ENCODE data around the gene TRIM7. TPM values are rescaled to one million over a fixed set of nuclear protein-coding genes. Genes with fewer than 3 reads are reported as not detected.
"Not testable (repeated sequence)": the region's sequence is repeated elsewhere in the genome, so short reads cannot be mapped to it uniquely, and the experiment has no call there.

TRIM7 gene
- total and polyA plus RNA-seq, 2 experiments from 2014 or later = 0.11 to 0.39 TPM

DNA sequence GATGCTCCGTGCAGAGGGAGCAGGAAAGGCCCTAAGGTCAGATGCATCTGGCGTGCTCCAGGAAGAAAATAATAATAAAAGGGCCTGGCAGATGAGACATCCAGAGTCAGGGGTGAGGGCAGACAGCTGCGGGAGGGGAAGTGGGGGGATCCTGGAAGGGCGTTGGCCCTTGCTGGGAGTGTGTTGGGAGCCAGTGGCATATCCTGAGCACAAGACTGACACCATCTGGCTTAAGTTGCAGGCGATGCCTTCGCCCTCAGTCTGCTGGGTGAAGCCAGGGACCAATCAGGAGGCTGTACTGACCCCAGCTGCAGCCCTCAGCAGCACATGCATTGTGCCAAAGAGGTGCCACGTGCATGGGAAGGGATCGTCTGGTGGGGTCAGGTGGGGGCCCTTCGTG lies 53.9 kb downstream of the TRIM7 start:
- Histone ChIP-seq H3K4me1 (ENCODE audit: low read depth) (no peaks in the 10 kb centered on the region), H3K4me3 (no peak overlapping the region), H3K36me3 (no peaks in the 10 kb centered on the region), H3K9me3 (ENCODE audit: low read depth) (no peaks in the 10 kb centered on the region), H3K27me3 (no peaks in the 10 kb centered on the region), H3K27ac (no peak overlapping the region)
- no peak for DNase-seq (ENCODE audit: low read depth in 1 of 2, low spot score in 1 of 2)
- TF ChIP-seq, protein P1, sequence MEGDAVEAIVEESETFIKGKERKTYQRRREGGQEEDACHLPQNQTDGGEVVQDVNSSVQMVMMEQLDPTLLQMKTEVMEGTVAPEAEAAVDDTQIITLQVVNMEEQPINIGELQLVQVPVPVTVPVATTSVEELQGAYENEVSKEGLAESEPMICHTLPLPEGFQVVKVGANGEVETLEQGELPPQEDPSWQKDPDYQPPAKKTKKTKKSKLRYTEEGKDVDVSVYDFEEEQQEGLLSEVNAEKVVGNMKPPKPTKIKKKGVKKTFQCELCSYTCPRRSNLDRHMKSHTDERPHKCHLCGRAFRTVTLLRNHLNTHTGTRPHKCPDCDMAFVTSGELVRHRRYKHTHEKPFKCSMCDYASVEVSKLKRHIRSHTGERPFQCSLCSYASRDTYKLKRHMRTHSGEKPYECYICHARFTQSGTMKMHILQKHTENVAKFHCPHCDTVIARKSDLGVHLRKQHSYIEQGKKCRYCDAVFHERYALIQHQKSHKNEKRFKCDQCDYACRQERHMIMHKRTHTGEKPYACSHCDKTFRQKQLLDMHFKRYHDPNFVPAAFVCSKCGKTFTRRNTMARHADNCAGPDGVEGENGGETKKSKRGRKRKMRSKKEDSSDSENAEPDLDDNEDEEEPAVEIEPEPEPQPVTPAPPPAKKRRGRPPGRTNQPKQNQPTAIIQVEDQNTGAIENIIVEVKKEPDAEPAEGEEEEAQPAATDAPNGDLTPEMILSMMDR (IDR thresholded peaks at IDR 0.05; ENCODE audit: low read depth, low read length) = no peak

DNA sequence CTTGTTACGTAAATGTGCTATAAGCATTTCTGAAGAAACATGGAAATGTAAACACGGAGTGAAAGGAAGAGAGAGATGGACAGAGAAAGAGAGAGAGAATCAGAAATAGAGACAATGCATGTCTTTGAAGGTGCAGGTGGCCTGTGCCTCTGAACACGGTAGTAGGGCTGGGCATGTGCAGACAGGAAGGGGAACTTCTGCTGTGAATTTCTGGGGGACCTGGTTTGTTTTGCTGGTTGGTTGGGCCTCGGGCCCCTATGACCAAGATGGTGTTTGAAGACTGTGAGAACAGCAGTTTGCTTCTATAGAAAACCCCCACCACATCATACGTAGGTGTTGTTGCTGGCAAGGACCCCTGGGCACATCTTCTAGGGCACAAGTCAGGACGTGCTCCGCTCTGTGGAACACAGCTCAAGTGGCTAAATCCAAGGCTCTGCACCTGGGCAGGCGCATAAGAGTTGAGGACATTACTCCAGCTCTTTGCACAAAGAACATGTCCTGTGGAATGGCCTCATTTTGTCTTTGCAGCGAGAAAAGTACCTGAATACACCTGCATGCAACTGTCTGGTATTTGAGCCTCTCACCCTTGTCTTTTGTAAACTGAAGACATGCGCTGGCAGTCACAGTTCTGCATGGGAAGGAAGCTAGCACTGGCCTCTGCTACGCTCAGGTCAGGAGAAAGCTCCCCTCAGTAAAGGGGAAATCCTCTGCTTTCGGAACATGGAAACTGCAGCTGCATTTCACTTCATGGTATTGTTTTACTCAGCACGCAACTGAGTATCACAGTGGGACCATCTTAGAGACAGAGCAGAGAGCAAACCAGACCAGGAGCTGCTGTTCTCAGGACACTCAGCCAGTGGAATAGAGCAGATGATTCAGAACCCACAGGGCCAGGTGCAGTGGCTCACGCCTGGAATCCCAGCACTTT lies 54.9 kb downstream of the TRIM7 start:
- Histone ChIP-seq H3K9me3 (ENCODE audit: low read depth) (no peaks in the 10 kb centered on the region), H3K36me3 (no peaks in the 10 kb centered on the region), H3K27ac (no peak overlapping the region), H3K4me1 (ENCODE audit: low read depth) (no peaks in the 10 kb centered on the region), H3K4me3 (no peak overlapping the region), H3K27me3 (no peaks in the 10 kb centered on the region)
- no peak for DNase-seq (ENCODE audit: low read depth in 1 of 2, low spot score in 1 of 2)
- TF ChIP-seq, protein P1 (IDR thresholded peaks at IDR 0.05; ENCODE audit: low read depth, low read length) = no peak

DNA sequence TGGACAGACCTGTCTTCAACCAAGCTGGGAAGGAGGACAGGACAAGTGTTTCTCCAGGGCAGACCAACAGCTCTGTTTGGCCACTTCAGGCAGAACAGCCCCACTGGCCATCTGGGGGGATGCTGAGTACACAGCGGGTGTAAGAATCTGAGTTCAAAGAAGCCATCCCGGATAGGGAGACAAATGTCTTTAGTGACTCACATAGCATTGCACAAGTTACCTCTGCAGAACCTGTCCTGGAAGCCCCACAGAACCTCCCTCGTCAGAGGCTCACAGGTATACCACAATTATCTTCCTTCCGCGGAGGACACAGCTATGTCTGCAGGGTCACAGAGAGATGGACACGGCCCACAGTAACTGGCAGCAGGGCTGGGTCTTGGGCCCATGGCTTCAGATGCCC lies 55.6 kb downstream of the TRIM7 start:
- Histone ChIP-seq H3K4me3 (no peak overlapping the region), H3K27ac (no peak overlapping the region), H3K9me3 (ENCODE audit: low read depth) (no peaks in the 10 kb centered on the region), H3K4me1 (ENCODE audit: low read depth) (no peaks in the 10 kb centered on the region), H3K36me3 (no peaks in the 10 kb centered on the region), H3K27me3 (no peaks in the 10 kb centered on the region)
- no peak for DNase-seq (ENCODE audit: low read depth in 1 of 2, low spot score in 1 of 2)
- TF ChIP-seq, protein P1 (IDR thresholded peaks at IDR 0.05; ENCODE audit: low read depth, low read length) = no peak

DNA sequence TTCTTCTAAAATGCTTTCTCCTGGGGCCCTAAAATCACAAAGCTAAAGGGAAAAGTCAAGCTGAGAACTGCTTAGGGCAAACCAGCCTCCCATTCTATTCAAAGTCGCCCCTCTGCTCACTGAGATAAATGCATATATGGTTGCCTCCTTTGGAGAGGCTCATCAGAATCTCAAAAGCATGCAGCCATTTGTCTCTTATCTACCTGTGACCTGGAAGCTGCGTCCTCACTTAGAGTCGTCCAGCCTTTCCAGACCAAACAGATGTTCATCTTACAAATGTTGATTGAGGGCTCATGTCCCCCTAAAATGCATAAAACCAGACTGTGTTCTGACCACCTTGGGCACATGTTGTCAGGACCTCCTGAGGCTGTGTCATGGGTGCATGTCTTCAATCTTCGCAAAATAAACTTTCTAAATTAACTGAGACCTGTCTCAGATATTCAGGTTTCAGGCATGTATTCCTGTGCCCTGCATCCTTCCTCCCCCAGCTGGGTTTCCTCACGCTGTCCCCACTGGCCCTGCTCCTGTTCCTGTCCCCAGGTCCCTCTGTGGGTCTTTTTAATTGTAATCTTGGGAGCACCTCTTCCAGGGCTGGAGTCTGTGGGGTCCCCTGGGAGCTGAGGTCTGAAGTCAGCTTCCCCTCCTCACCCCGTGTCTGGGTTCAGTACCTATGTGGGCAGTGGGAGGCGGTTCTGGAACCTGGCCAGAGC lies 57.9 kb downstream of the TRIM7 start, which contains the start of gene OR2V2:
OR2V2 (plus strand) TSS at position 660 of the 710 bp plus-strand sequence. CDS start 7,357 bp downstream, outside the sequence.
- H3K9me3 ChIP-seq (ENCODE audit: low read depth); H3K27me3 ChIP-seq; DNase-seq (ENCODE audit: low read depth in 1 of 2, low spot score in 1 of 2); H3K27ac ChIP-seq; H3K36me3 ChIP-seq; H3K4me1 ChIP-seq (ENCODE audit: low read depth); H3K4me3 ChIP-seq: not testable (repeated sequence)

DNA sequence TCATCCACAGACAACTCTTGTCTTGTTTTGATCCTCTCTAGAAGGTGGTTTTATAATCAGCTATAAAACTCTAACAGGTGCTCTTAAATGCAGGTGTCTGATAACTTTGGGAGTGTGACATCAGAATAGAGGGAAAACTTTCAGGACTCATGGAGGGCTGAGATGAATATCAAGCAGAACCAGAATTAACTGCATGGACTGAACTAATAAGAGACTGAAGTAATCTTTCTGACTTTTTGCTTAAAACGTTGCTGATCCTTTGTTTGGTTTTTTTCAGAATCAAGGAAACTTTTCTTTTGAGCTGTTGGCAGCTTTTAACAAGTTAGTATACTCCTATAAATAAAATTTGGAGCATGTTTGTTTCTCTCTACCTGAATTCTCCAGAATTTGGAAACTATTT lies 59.9 kb downstream of the TRIM7 start:
- Histone ChIP-seq H3K27ac (no peak overlapping the region), H3K4me1 (ENCODE audit: low read depth) (no peaks in the 10 kb centered on the region), H3K27me3 (no peaks in the 10 kb centered on the region), H3K9me3 (ENCODE audit: low read depth) (no peaks in the 10 kb centered on the region), H3K36me3 (no peaks in the 10 kb centered on the region), H3K4me3 (no peak overlapping the region)
- TF ChIP-seq, protein P1 (IDR thresholded peaks at IDR 0.05; ENCODE audit: low read depth, low read length) = no peak
- no peak for DNase-seq (ENCODE audit: low read depth in 1 of 2, low spot score in 1 of 2)

Other genes starting within 250 kb of the TRIM7 start
- not detected in 2 replicates for gene BTNL3, start 216.3 kb downstream of the TRIM7 start, total RNA-seq
- gene BTNL3, start 216.3 kb downstream of the TRIM7 start, polyA plus RNA-seq = not detected in 2 replicates
- gene BTNL9, start 164.9 kb downstream of the TRIM7 start, total RNA-seq = not detected in 2 replicates
- not detected in 2 replicates for gene BTNL9, start 164.9 kb downstream of the TRIM7 start, polyA plus RNA-seq
- gene OR2V1, start 74.0 kb downstream of the TRIM7 start, total RNA-seq = not detected in 2 replicates
- gene OR2V1, start 74.0 kb downstream of the TRIM7 start, polyA plus RNA-seq = not detected in 2 replicates
- not detected in 2 replicates for gene OR2V2, start 57.6 kb downstream of the TRIM7 start, total RNA-seq
- not detected in 2 replicates for gene OR2V2, start 57.6 kb downstream of the TRIM7 start, polyA plus RNA-seq
- 29.4 and 30.1 TPM in 2 replicates for gene TRIM41, start 18.1 kb upstream of the TRIM7 start, total RNA-seq
- 3.4 and 5.4 TPM in 2 replicates for gene TRIM41, start 18.1 kb upstream of the TRIM7 start, polyA plus RNA-seq
- 2,235 and 2,267 TPM in 2 replicates for gene RACK1, start 38.7 kb upstream of the TRIM7 start, total RNA-seq
- gene RACK1, start 38.7 kb upstream of the TRIM7 start, polyA plus RNA-seq = 803 and 899 TPM in 2 replicates
- 10.4 and 12.3 TPM in 2 replicates for gene TRIM52, start 55.9 kb upstream of the TRIM7 start, total RNA-seq
- gene TRIM52, start 55.9 kb upstream of the TRIM7 start, polyA plus RNA-seq = 9.5 and 10.5 TPM in 2 replicates
- not detected in 2 replicates for gene OR4F3, start 162.1 kb upstream of the TRIM7 start, total RNA-seq
- not detected in 2 replicates for gene OR4F3, start 162.1 kb upstream of the TRIM7 start, polyA plus RNA-seq